CD14-positive monocyte (primary cell): ENCODE results near the gene OAS1. TPM values are rescaled to one million over a fixed set of nuclear protein-coding genes. Genes with fewer than 3 reads are reported as not detected.

ENCODE experiments used
- DNase-seq, 3 donors: peaks; one replicate each; pipeline ENCODE4 v3.0.0-alpha.2; 2011 to 2022
- H2AFZ ChIP-seq: 2 replicates; pipeline ENCODE4 v1.6.0; 2012; ENCODE audit warnings: mild to moderate bottlenecking, low read depth, low read length, inconsistent platforms; ENCODE audit not compliant: insufficient read depth, poor library complexity, severe bottlenecking
- H3K27ac ChIP-seq, 2 donors: 1 replicate in 1 of 2; 2 replicates in 1 of 2; pipeline ENCODE4 v1.5.1; 2012 to 2013; ENCODE audit warnings: low read length in 2 of 2, control low read depth in 1 of 2, inconsistent platforms in 1 of 2, low read depth in 1 of 2, mild to moderate bottlenecking in 1 of 2
- H3K27me3 ChIP-seq, 2 donors: one replicate each; pipeline versions ENCODE4 v1.6.0 to v1.6.1; 2011 to 2013; ENCODE audit warnings: low read length in 2 of 2; ENCODE audit not compliant: control insufficient read depth in 2 of 2, insufficient read depth in 2 of 2
- H3K36me3 ChIP-seq, 2 donors: replicated peaks in 1 of 2; 1 replicate in 1 of 2; 2 replicates in 1 of 2; pipeline versions ENCODE4 v1.5.1 to v1.6.1; 2012 to 2013; ENCODE audit warnings: low read length in 2 of 2, control low read depth in 1 of 2, inconsistent platforms in 1 of 2, mild to moderate bottlenecking in 1 of 2; ENCODE audit not compliant: insufficient read depth in 2 of 2, control insufficient read depth in 1 of 2
- H3K4me1 ChIP-seq, 2 donors: 1 replicate in 1 of 2; 2 replicates in 1 of 2; pipeline versions ENCODE4 v1.5.1 to v1.6.1; 2012 to 2013; ENCODE audit warnings: low read length in 2 of 2, control low read depth in 1 of 2, inconsistent platforms in 1 of 2, mild to moderate bottlenecking in 1 of 2, moderate library complexity in 1 of 2; ENCODE audit not compliant: insufficient read depth in 2 of 2, control insufficient read depth in 1 of 2
- H3K4me2 ChIP-seq: replicated peaks from 2 replicates; pipeline ENCODE3; 2012; ENCODE audit warnings: low read length, moderate library complexity, mild to moderate bottlenecking; ENCODE audit not compliant: poor library complexity, severe bottlenecking; ENCODE audit errors: extremely low read depth
- H3K4me3 ChIP-seq, 3 experiments: fragments of 200-600 bp in 1 of 3; sonication (generic) in 1 of 3; replicated peaks in 1 of 3; 1 replicate in 2 of 3; 2 replicates in 1 of 3; pipeline ENCODE4 v1.5.1; 2011 to 2013; ENCODE audit warnings: low read length in 3 of 3, mild to moderate bottlenecking in 3 of 3, control low read depth in 2 of 3, low read depth in 2 of 3, inconsistent platforms in 1 of 3, moderate library complexity in 1 of 3
- H3K79me2 ChIP-seq: 2 replicates; pipeline ENCODE4 v1.6.0; 2012; ENCODE audit warnings: mild to moderate bottlenecking, control low read depth, inconsistent platforms, low read length, moderate library complexity; ENCODE audit not compliant: insufficient read depth
- H3K9ac ChIP-seq: 2 replicates; pipeline ENCODE4 v1.6.0; 2017; ENCODE audit warnings: low read length, mild to moderate bottlenecking; ENCODE audit not compliant: insufficient read depth, poor library complexity, severe bottlenecking
- H3K9me3 ChIP-seq, 2 donors: replicated peaks in 1 of 2; 1 replicate in 1 of 2; 2 replicates in 1 of 2; pipeline versions ENCODE4 v1.5.1 to v1.6.1; 2012 to 2013; ENCODE audit warnings: low read length in 2 of 2, control low read depth in 1 of 2; ENCODE audit not compliant: control insufficient read depth in 1 of 2, insufficient read depth in 1 of 2
- H4K20me1 ChIP-seq: 2 replicates; pipeline ENCODE4 v1.6.0; 2012; ENCODE audit warnings: mild to moderate bottlenecking, low read length, control low read depth, moderate library complexity; ENCODE audit not compliant: insufficient read depth
- H3K27ac Mint-ChIP-seq, 7 donors: one replicate each; pipeline ENCODE4 v1.8.0; 2020; ENCODE audit warnings: mild to moderate bottlenecking in 7 of 7, mixed read lengths in 7 of 7, moderate library complexity in 6 of 7, inconsistent platforms in 2 of 7
- H3K27me3 Mint-ChIP-seq, 3 donors: one replicate each; pipeline ENCODE4 v1.8.0; 2021 to 2022; ENCODE audit warnings: low read depth in 3 of 3, mild to moderate bottlenecking in 3 of 3, mixed read lengths in 3 of 3, moderate library complexity in 3 of 3, inconsistent platforms in 1 of 3
- H3K36me3 Mint-ChIP-seq, 2 donors: one replicate each; pipeline ENCODE4 v1.8.0; 2020; ENCODE audit warnings: mixed read lengths in 2 of 2, inconsistent platforms in 1 of 2, mild to moderate bottlenecking in 1 of 2
- H3K4me1 Mint-ChIP-seq: one replicate; pipeline ENCODE4 v1.8.0; 2020; ENCODE audit warnings: mild to moderate bottlenecking, mixed read lengths
- H3K4me3 Mint-ChIP-seq, 2 donors: one replicate each; pipeline ENCODE4 v1.8.0; 2020; ENCODE audit warnings: mild to moderate bottlenecking in 2 of 2, mixed read lengths in 2 of 2, moderate library complexity in 1 of 2
- H3K9me3 Mint-ChIP-seq, 7 donors: one replicate each; pipeline ENCODE4 v1.8.0; 2020 to 2022; ENCODE audit warnings: mixed read lengths in 7 of 7, mild to moderate bottlenecking in 6 of 7, moderate library complexity in 6 of 7, inconsistent platforms in 2 of 7
- CTCF ChIP-seq: fragments of 200-600 bp; IDR thresholded peaks from one replicate; pipeline ENCODE4 v1.8.0; 2022; ENCODE audit warnings: antibody characterized with exemption, mild to moderate bottlenecking
- WGBS: methylation state at CpG from one replicate; pipeline ENCODE4 v1.1.5; 2013; ENCODE audit warnings: missing lambda C conversion rate; ENCODE audit not compliant: insufficient coverage; 5-methylcytosine and 5-hydroxymethylcytosine counted together
- intact Hi-C, 2 donors: fragments of 100-400 bp; cut with micrococcal nuclease; formaldehyde crosslinking; loops; one replicate each; pipeline versions ENCODE4 v1.15.0 to v1.15.1; 2023
- polyA plus RNA-seq, 3 donors: library from polyadenylated mRNA; depleted of rRNA in 1 of 3; unstranded in 2 of 3; stranded (reverse) in 1 of 3; fragments of 300-500 nt in 2 of 3; fragments of >200 nt in 1 of 3; fragmentation: Illumina TruSeq in 2 of 3; gene quantifications; 1 replicate in 2 of 3; 2 replicates in 1 of 3; pipeline ENCODE4 v1.2.3, GENCODE V29; 2012 to 2021

The OAS1 gene
- polyA plus RNA-seq, 3 donors = 111 to 237 (median 237) TPM

- peaks cover 0 to 3% (median 0%) of the 10 kb centered on the region in 7 donors for H3K9me3 Mint-ChIP-seq
- H3K27me3 Mint-ChIP-seq = peaks cover 0 to 3% (median 1%) of the 10 kb centered on the region in 3 donors
- H3K4me1 ChIP-seq = no peaks in the 10 kb centered on the region
- no peak overlapping the region for H2AFZ ChIP-seq
- DNase-seq = no peak
- no peak overlapping the region for H3K4me3 Mint-ChIP-seq
- no peak overlapping the region for H3K9ac ChIP-seq
- no peak overlapping the region for H3K4me2 ChIP-seq
- H4K20me1 ChIP-seq = peaks cover 29% of the 10 kb centered on the region
- no peak overlapping the region for H3K4me3 ChIP-seq
- no peaks in the 10 kb centered on the region for H3K79me2 ChIP-seq
- 100% methylated on average over 5 of the region's 5 CpGs for WGBS
- H3K27ac ChIP-seq = no peak overlapping the region
- no peaks in the 10 kb centered on the region for H3K4me1 Mint-ChIP-seq
- intact Hi-C loops = no loop called here
- peaks cover 74 to 99% of the 10 kb centered on the region in 2 donors for H3K36me3 ChIP-seq
- H3K27ac Mint-ChIP-seq = no peak overlapping the region
- peaks cover 71 to 91% of the 10 kb centered on the region in 2 donors for H3K36me3 Mint-ChIP-seq
- no peak for TF ChIP-seq CTCF
- no peaks in the 10 kb centered on the region for H3K27me3 ChIP-seq
- H3K9me3 ChIP-seq = no peaks in the 10 kb centered on the region
Observed at GRCh38 chr12:112947761-112948160, 41.0 kb downstream of the OAS1 start.

GRCh38 chr12:112948806-112949205, 42.0 kb downstream of the OAS1 start:
- no peaks in the 10 kb centered on the region for H3K9me3 ChIP-seq
- H3K27me3 ChIP-seq = no peaks in the 10 kb centered on the region
- H3K27ac ChIP-seq = no peak overlapping the region
- no peak overlapping the region for H3K4me3 ChIP-seq
- Mint-ChIP-seq H3K9me3 (peaks cover 0 to 3% (median 0%) of the 10 kb centered on the region in 7 donors), H3K4me3 (no peak overlapping the region), H3K27me3 (peaks cover 0 to 3% (median 1%) of the 10 kb centered on the region in 3 donors), H3K27ac (no peak overlapping the region), H3K36me3 (peaks cover 70 to 87% of the 10 kb centered on the region in 2 donors), H3K4me1 (no peaks in the 10 kb centered on the region)
- H4K20me1 ChIP-seq = peaks cover 23% of the 10 kb centered on the region
- WGBS = 96% methylated on average over 7 of the region's 7 CpGs
- peaks cover 70 to 90% of the 10 kb centered on the region in 2 donors for H3K36me3 ChIP-seq
- no peak overlapping the region for H3K4me2 ChIP-seq
- no peaks in the 10 kb centered on the region for H3K4me1 ChIP-seq
- H3K79me2 ChIP-seq = no peaks in the 10 kb centered on the region
- intact Hi-C loops = no loop called here
- no peak for TF ChIP-seq CTCF
- H2AFZ ChIP-seq = no peak overlapping the region
- H3K9ac ChIP-seq = no peak overlapping the region
- no peak for DNase-seq
